Measurements from ENCODE around the gene TMEM43. TPM values are rescaled to one million over a fixed set of nuclear protein-coding genes. Genes with fewer than 3 reads are reported as not detected.

Gene TMEM43
- total RNA-seq, 1 experiment from 2014 or later = 36.7 TPM

GRCh38 chr3:14137445-14137844 lies 12.6 kb downstream of the TMEM43 start:
- Histone ChIP-seq H3T11ph (ENCODE audit: low read length) (no peak overlapping the region), H2BK20ac (ENCODE audit: low read depth, low read length, poor library complexity, severe bottlenecking) (no peak overlapping the region), H3K4ac (ENCODE audit: low read depth, low read length) (no peak overlapping the region), H2AFZ (ENCODE audit: low read length) (no peak overlapping the region), H3K79me1 (ENCODE audit: insufficient read depth, low read depth, low read length, poor library complexity, severe bottlenecking) (no peaks in the 10 kb centered on the region), H2AK5ac (ENCODE audit: insufficient read length, low read length) (no peak overlapping the region), H3K9ac (ENCODE audit: extremely low read depth, insufficient read length, low read length) (no peak overlapping the region), H3K27ac (ENCODE audit: insufficient read length, low read depth, low read length) (no peak overlapping the region), H2BK12ac (ENCODE audit: insufficient read length, low read depth, low read length) (no peak overlapping the region), H4K5ac (ENCODE audit: insufficient read length, low read depth, low read length) (no peak overlapping the region), H3K14ac (ENCODE audit: insufficient read depth, low read length) (no peak overlapping the region), H2BK120ac (ENCODE audit: low read depth, low read length, poor library complexity, severe bottlenecking) (no peak overlapping the region), H3K79me2 (ENCODE audit: insufficient read depth, low read length) (no peaks in the 10 kb centered on the region), H3K18ac (ENCODE audit: insufficient read length, low read depth, low read length) (no peak overlapping the region), H3K23me2 (ENCODE audit: insufficient read length, low read depth, low read length, poor library complexity, severe bottlenecking) (no peaks in the 10 kb centered on the region), H3K4me2 (ENCODE audit: insufficient read depth, insufficient read length, low read length) (no peak overlapping the region), H4K91ac (ENCODE audit: insufficient read length, low read depth, low read length) (no peak overlapping the region), H4K20me1 (ENCODE audit: control insufficient read depth, insufficient read depth, insufficient read length) (peaks cover 2% of the 10 kb centered on the region), H2BK5ac (ENCODE audit: insufficient read length, low read length) (no peak overlapping the region), H2BK15ac (ENCODE audit: low read depth, low read length) (no peak overlapping the region), H3K27me3 (ENCODE audit: insufficient read depth, low read length) (no peaks in the 10 kb centered on the region), H3K9me3 (ENCODE audit: control insufficient read depth, low read depth, low read length) (no peaks in the 10 kb centered on the region), H3K23ac (ENCODE audit: insufficient read length, low read depth, low read length) (no peak overlapping the region), H3K56ac (ENCODE audit: insufficient read length, low read depth, low read length) (no peak overlapping the region), H3K4me1 (ENCODE audit: insufficient read depth, low read length) (no peaks in the 10 kb centered on the region), H4K8ac (replicated peaks; ENCODE audit: insufficient read length, low read depth, low read length) (no peak overlapping the region)
- H3K4me1 Mint-ChIP-seq = no peaks in the 10 kb centered on the region
- no peak overlapping the region for H3K27ac Mint-ChIP-seq
- H3K9me3 Mint-ChIP-seq = no peaks in the 10 kb centered on the region
- H3K4me3 Mint-ChIP-seq = no peak overlapping the region
- DNase-seq = no peak
- no peaks in the 10 kb centered on the region; the same call in 1 of the 2 replicates for H3K27me3 Mint-ChIP-seq (ENCODE audit: low read depth)
- H3K36me3 Mint-ChIP-seq (ENCODE audit: insufficient read depth in 1 of 3, low read depth in 3 of 3) = peaks cover 16 to 83% (median 45%) of the 10 kb centered on the region in 3 experiments; a peak in 6 of 7 replicates
- no CpG with 5 or more reads among the region's 3 CpGs for WGBS (ENCODE audit: extremely low coverage, insufficient read length, low lambda C conversion rate)
- no peak for TF ChIP-seq CTCF (conservative IDR thresholded peaks at IDR 0.05)
